MCF 10A (cell line): ENCODE measurements around the gene ADAMTS6. TPM values are rescaled to one million over a fixed set of nuclear protein-coding genes. Genes with fewer than 3 reads are reported as not detected.

Experiments
- BruUV-seq: library from RNA; stranded (reverse); fragments of 400-500 nt; replicated peaks from 2 replicates; lab custom pipeline; 2021; lab: Mats Ljungman, UMichigan
- CTCF ChIA-PET: fragments of 300-600 bp; sonication (Branson Sonifier 250); formaldehyde crosslinking; extraction: SDS; loops from one replicate; lab custom pipeline; 2021; ENCODE audit warnings: antibody characterized with exemption, inconsistent platforms; lab: Yijun Ruan, JAX
- POLR2A ChIA-PET: fragments of 300-600, 350-650 bp; sonication (Branson Sonifier 250); formaldehyde crosslinking; extraction: SDS; loops from one replicate; lab custom pipeline; 2020; ENCODE audit warnings: antibody characterized with exemption, inconsistent platforms; lab: Yijun Ruan, JAX
- DNase-seq: peaks from one replicate; pipeline ENCODE4 v3.0.0-alpha.2; 2018; ENCODE audit not compliant: unreplicated experiment
- H3K27ac Mint-ChIP-seq: one replicate; pipeline ENCODE4 v1.8.0; 2022; ENCODE audit warnings: mild to moderate bottlenecking, low read depth, mixed read lengths; ENCODE audit not compliant: unreplicated experiment
- H3K27me3 Mint-ChIP-seq: one replicate; pipeline ENCODE4 v1.8.0; 2022; ENCODE audit warnings: mixed read lengths; ENCODE audit not compliant: insufficient read depth, unreplicated experiment
- H3K36me3 Mint-ChIP-seq: one replicate; pipeline ENCODE4 v1.8.0; 2022; ENCODE audit warnings: mild to moderate bottlenecking, moderate library complexity, mixed read lengths; ENCODE audit not compliant: insufficient read depth, unreplicated experiment
- H3K4me1 Mint-ChIP-seq: one replicate; pipeline ENCODE4 v1.8.0; 2022; ENCODE audit warnings: mixed read lengths; ENCODE audit not compliant: insufficient read depth, unreplicated experiment
- H3K4me3 Mint-ChIP-seq: one replicate; pipeline ENCODE4 v1.8.0; 2022; ENCODE audit warnings: mild to moderate bottlenecking, moderate library complexity, mixed read lengths; ENCODE audit not compliant: unreplicated experiment
- H3K9me3 Mint-ChIP-seq: one replicate; pipeline ENCODE4 v1.8.0; 2022; ENCODE audit warnings: mixed read lengths; ENCODE audit not compliant: unreplicated experiment
- intact Hi-C: fragments of 100-400 bp; cut with micrococcal nuclease; formaldehyde crosslinking; loops from 2 replicates; pipeline ENCODE4 v1.14.1; 2022
- total RNA-seq: library from RNA; stranded (reverse); gene quantifications from 2 replicates; pipeline ENCODE4 v1.2.3, GENCODE V29; 2022
- TF ChIP-seq, protein P1 (sequence below): fragments of 200-600 bp; IDR thresholded peaks from one replicate; pipeline ENCODE4 v1.8.0; 2022; ENCODE audit warnings: antibody characterized with exemption, mild to moderate bottlenecking; ENCODE audit not compliant: unreplicated experiment

ADAMTS6 gene
- total RNA-seq, 1 experiment from 2014 or later, result 17.8 TPM

DNA sequence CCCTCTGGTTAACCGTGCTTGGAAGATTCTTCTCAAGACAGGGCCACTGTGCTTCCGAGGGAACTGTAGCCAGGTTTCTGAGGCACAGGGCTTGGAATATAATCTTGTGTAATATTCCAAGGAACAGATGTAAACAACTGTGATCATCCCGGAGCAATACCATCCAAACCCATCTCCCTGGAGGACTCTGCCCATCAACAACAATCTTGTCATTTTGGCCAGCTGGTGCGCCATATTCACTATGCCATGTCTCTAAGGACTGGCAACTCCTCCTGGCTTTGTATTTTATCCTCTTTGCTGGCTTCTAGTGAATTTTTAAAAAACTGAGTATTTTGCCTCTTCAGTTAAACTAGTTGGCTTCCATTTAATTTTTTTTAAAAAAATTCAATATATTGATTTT is 349.3 kb downstream of the ADAMTS6 start:
- H3K36me3 Mint-ChIP-seq, result no peaks in the 10 kb centered on the region
- BruUV-seq, result no TSS peak
- TF ChIP-seq, protein P1, sequence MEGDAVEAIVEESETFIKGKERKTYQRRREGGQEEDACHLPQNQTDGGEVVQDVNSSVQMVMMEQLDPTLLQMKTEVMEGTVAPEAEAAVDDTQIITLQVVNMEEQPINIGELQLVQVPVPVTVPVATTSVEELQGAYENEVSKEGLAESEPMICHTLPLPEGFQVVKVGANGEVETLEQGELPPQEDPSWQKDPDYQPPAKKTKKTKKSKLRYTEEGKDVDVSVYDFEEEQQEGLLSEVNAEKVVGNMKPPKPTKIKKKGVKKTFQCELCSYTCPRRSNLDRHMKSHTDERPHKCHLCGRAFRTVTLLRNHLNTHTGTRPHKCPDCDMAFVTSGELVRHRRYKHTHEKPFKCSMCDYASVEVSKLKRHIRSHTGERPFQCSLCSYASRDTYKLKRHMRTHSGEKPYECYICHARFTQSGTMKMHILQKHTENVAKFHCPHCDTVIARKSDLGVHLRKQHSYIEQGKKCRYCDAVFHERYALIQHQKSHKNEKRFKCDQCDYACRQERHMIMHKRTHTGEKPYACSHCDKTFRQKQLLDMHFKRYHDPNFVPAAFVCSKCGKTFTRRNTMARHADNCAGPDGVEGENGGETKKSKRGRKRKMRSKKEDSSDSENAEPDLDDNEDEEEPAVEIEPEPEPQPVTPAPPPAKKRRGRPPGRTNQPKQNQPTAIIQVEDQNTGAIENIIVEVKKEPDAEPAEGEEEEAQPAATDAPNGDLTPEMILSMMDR, result no peak
- H3K27me3 Mint-ChIP-seq, result no peaks in the 10 kb centered on the region
- intact Hi-C loops, result no loop called here
- H3K9me3 Mint-ChIP-seq, result no peaks in the 10 kb centered on the region
- no peaks in the 10 kb centered on the region for H3K4me1 Mint-ChIP-seq
- ChIA-PET POLR2A (no interaction called here), CTCF (no interaction called here)
- no peak overlapping the region for H3K4me3 Mint-ChIP-seq
- DNase-seq, result no peak
- no peak overlapping the region for H3K27ac Mint-ChIP-seq

DNA sequence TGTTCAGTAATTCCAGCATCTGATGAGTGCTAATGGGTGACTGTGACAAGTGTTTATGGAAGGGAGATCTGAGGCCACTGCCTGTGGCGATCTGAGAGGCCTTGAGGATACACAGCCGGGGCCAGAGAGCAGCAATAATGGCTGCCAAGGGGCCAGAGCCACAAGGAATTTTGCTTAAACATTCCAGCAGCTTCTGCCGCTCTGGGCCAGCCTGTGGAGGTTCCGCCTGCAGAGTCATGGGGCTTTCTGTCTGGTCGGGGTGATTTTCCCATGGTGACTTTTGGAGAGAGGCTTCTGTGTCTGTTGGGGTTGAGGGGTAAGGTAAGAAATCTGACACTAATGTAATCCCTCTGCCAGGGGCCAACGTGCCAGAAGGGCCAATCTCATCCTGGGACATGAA is 353.5 kb downstream of the ADAMTS6 start:
- H3K27me3 Mint-ChIP-seq, result no peaks in the 10 kb centered on the region
- H3K4me1 Mint-ChIP-seq, result no peaks in the 10 kb centered on the region
- ChIA-PET POLR2A (interaction anchor here (0.6 kb wide), 1 partner anchor 9 kb away, joined by 3 read pairs; no protein-coding TSS in a partner anchor), CTCF (no interaction called here)
- H3K9me3 Mint-ChIP-seq, result no peaks in the 10 kb centered on the region
- no peak overlapping the region for H3K4me3 Mint-ChIP-seq
- intact Hi-C loops, result no loop called here
- H3K27ac Mint-ChIP-seq, result no peak overlapping the region
- TF ChIP-seq, protein P1, result no peak
- no peak for DNase-seq
- BruUV-seq, result no TSS peak
- no peaks in the 10 kb centered on the region for H3K36me3 Mint-ChIP-seq

DNA sequence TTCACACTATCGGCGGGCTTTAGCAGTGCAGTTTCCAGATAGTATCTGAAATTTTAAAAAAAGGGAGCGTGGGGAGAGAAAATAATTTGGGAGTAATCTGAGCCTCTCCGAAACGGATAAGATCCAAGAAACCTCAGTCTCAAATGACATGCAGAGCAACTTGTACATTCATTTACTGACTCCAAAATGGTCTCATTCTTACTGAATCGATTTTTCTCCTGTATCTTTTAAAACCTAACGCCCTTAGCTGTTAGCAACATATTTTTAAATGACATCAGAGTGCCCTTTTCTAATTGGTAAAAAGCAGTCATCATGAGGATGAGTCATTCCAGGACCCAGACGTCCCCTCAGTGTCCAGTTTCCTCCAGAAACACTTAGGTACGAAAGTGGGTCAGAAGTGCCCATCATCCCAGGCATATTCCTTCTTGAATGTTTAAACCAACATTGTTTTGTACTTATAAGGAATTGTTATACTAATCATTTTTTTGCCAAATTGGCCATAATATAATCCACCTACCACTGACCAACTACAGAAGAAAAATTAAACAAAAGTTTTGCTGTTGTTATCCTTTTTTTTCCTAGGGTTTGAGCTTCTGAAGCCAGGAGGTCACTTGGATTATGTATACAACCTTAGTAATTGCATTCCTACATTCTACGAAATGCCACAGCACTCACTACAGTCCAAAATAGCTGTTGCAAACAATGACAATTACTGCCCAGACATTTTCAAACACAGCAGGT is 354.4 kb downstream of the ADAMTS6 start:
- BruUV-seq, result no TSS peak
- DNase-seq, result no peak
- intact Hi-C loops, result no loop called here
- Mint-ChIP-seq H3K27me3 (no peaks in the 10 kb centered on the region), H3K9me3 (no peaks in the 10 kb centered on the region), H3K27ac (no peak overlapping the region), H3K4me1 (peaks cover under 1% of the 10 kb centered on the region), H3K36me3 (no peaks in the 10 kb centered on the region), H3K4me3 (no peak overlapping the region)
- ChIA-PET POLR2A (interaction anchor here (0.7 kb wide), 1 partner anchor 9 kb away, joined by 3 read pairs; no protein-coding TSS in a partner anchor), CTCF (no interaction called here)
- TF ChIP-seq, protein P1, result no peak

DNA sequence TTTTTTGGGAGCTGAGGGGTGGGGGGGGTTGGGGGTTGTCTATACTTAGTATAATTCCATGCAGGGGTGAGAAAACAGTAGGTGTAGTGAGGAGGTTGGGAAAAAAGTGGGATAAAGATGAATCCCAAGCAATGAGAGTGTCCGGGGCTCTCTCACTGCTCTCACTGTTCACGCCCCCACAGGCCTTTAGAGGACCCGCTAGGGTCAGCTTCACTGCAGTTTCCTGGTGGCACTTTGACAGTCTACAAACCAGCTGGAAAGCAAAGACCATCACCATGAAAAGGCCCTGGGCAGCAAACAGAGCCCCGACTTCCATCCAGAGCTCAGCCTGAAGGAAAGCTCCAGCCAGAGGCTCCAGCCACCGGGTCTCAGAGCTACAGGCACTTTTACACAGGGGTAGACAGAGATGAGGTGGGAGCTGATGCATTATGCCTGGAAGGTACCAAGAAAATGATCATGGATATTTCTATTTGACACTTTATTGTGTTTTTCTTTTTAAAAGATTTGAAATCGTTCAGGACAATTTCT is 355.1 kb downstream of the ADAMTS6 start:
- H3K27ac Mint-ChIP-seq, result no peak overlapping the region
- no peak for DNase-seq
- CTCF ChIA-PET, result no interaction called here
- H3K36me3 Mint-ChIP-seq, result no peaks in the 10 kb centered on the region
- POLR2A ChIA-PET, result interaction anchor here (0.7 kb wide), 1 partner anchor 8 kb away, joined by 3 read pairs; no protein-coding TSS in a partner anchor
- H3K9me3 Mint-ChIP-seq, result no peaks in the 10 kb centered on the region
- no TSS peak for BruUV-seq
- H3K27me3 Mint-ChIP-seq, result no peaks in the 10 kb centered on the region
- H3K4me3 Mint-ChIP-seq, result no peak overlapping the region
- TF ChIP-seq, protein P1, result no peak
- intact Hi-C loops, result no loop called here
- peaks cover 7% of the 10 kb centered on the region for H3K4me1 Mint-ChIP-seq
